Occipital lobe (tissue), 2 donors: ENCODE data around the gene SEPHS1. TPM values are rescaled to one million over a fixed set of nuclear protein-coding genes. Genes with fewer than 3 reads are reported as not detected.

Experiments
- DNase-seq: peaks from one replicate; lab custom pipeline; 2025; lab: John Stamatoyannopoulos, UW
- total RNA-seq: library from RNA; depleted of rRNA; stranded (reverse); fragments of >200 nt; gene quantifications from one replicate; pipeline ENCODE4 v1.2.3, GENCODE V29; 2014

The SEPHS1 gene
- total RNA-seq, 1 donor from 2014 or later = 34.9 TPM

DNA sequence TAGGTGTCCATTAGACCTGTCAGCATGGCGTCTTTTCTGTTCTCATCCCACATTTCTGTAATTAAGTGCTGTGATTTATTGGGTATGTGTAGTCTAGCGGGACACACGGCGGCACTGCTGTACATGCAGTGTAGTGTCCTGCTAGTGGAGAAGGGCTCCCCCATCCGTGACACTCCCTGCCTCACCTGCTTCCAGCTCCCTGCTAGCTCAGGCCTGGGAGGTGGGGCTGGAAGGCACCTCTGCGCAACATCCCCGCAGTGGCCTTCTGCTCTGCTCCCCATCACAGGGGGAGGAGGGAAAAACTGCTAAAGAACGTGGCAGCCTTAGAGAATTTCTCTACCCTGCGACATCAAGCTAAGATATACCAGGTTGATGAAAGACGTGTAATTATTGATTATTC lies 19.5 kb downstream of the SEPHS1 start:
- no peak for DNase-seq

DNA sequence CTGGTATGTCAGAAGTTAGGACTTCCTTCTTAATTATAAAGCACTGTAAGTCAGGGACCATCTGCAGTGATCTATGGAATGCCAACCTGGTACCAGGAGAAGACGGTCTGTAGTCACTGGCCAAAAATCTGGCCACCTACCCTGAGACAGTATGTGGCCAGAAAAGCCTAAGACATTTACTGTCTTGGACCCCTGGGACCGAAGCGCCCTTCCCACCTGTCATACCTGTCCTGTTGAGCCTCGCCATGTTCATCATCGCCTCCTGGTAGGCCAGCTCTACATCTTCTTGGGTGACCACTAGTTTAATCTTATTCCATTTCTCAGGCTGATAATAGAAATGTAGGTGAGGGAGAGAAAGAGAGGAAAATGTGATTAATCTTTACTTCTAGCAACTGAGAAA lies 20.0 kb downstream of the SEPHS1 start:
- no peak for DNase-seq

- DNase-seq = no peak
Measured at GRCh38 chr10:13327534-13327933, 20.6 kb downstream of the SEPHS1 start.

DNA sequence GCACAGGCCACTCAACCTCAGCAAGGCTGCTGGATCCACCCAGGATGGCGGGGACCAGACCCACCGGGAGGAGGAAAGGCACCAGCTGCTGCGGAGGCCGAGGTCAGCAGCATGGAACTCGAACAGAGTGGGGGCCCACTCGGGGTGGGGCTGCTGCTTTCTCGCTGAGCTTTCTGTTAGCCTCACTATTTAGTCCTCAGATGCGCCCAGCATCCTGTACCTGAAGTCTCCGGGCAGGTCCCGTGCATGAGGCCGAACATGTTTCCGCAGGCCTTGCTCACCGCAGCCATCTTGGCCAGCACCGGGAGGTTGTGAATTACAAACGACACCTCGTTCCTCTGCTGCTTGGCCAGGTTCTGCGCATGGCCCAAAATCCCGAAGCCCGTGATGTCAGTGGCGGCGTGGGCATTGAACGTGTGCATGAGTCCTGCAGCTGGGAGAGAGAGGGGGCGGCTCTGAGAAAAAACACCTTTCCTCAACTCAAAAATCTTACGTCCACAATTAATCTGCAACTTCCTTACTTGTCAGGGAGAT lies 25.4 kb downstream of the SEPHS1 start:
- no peak for DNase-seq

DNA sequence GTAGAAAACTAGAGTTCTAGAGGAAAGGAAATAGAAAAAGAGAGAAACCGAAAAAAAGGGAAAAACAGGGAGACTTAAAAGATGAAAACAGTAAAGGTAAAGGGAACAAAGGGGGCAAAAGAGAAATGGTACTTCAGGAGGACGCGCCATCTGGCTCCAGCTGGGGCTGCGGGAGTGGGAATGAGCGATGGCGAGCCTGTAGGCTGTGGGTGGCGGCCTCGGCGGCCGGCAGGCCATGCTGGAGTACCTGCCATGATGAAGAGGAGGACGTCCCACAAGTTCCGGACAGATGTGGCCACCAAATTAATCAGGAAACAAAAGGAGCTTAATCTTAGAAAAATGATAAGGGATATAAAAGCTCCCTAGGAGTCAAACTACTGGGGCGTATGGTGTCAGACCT lies 26.5 kb downstream of the SEPHS1 start:
- no peak for DNase-seq

- no peak for DNase-seq
Measured at GRCh38 chr10:13319166-13319565, 28.9 kb downstream of the SEPHS1 start.

GRCh38 chr10:13317474-13317873 lies 30.6 kb downstream of the SEPHS1 start:
- no peak for DNase-seq

- no peak for DNase-seq
Measured at GRCh38 chr10:13316635-13317311, 31.3 kb downstream of the SEPHS1 start.

- no peak for DNase-seq
Measured at GRCh38 chr10:13315361-13315760, 32.7 kb downstream of the SEPHS1 start.

- no peak for DNase-seq
Measured at GRCh38 chr10:13311177-13311575, 36.9 kb downstream of the SEPHS1 start.

DNA sequence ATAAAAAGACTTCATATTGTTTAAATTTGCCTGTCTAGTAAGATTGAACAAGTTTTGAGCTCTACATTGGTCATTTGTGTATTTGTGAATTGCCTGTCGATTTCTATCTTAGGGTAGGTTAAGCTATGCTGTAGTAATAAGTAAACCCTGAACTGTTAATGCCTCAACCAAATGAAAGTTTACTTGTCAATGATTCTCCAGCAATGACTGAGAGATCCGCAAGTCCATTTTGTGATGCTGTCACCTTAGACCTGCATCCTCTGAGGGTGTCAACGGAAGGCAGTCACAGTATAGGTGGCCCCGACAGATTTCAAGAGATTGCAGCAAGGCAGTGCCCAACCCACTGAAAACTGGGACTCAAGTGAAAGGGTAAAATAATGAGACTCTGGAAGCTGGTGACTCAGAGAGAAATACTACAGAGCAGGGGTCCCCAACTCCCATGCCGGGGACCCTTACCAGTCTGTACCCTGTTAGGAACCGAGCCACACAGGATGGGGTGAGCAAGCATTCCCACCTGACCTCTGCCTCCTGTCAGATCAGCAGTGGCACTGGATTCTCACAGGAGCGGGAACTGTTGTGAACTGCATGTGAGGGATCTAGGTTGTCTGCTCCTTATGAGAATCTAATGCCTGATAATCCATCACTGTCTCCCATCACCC lies 37.4 kb downstream of the SEPHS1 start:
- DNase-seq = no peak

DNA sequence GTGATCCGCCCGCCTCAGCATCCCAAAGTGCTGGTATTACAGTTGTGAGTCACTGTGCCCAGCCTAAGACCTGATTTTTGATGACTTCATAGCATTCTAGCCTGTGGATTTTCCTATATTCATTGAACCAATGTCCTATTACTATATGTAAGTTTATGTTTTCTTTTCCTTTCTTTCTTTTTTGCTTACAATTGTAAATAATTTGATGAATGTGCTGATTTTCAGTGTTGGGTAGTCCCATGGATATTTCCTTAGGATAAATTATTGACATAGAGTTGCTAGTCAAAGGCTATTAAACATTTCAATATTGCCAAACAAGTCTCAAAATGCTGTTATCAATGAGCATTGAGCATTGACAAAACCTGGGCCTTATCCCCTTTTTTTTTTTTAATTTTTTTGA lies 38.3 kb downstream of the SEPHS1 start:
- no peak for DNase-seq

- no peak for DNase-seq
Measured at GRCh38 chr10:13308096-13308495, 40.0 kb downstream of the SEPHS1 start.

DNA sequence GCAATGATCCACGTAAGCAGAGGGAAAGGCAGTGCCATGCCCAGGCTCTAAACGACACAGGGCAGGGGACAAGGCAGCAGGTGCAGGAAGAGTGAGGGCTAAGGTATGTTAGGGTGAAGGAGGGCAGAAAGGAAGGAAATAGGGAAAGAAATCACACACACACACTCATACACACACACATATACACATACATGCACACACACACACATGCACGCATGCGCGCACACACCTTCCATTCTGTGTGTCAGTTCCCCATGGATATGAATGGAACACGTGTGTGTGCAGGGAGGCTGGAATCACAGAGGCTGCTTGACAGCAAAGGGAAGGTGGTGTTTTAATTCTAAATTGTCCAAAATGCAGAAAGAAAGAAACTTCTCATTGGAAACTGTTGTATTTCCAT lies 42.0 kb downstream of the SEPHS1 start:
- DNase-seq = no peak

DNA sequence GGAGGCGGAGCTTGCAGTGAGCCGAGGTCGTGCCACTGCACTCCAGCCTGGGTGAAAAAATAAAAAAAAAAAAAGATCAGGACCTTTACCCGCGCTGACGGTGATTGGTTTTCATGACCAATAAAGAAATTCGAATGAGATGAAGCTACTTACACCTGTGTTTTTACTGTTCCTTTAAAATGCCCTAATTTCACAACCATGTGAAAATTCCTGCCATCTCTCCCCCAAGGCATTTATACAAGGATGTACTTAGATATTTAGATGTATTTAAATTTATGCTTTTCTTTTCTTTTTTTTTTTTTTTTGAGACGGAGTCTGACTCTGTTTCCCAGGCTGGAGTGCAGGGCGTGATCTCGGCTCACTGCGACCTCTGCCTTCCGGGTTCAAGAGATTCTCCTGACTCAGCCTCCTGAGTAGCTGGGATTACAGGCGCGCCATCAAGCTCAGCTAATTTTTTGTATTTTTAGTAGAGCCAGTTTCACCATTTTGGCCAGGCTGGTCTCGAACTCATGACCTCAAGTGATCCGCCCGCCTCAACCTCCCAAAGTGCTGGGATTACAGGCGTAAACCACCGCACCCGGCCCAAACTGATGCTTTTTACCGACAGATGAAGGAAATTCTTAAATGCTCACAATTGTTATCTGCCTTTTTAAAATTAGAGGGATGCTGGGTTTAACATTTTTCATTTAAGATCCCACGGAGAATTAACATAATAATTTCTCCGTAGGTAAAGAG lies 45.1 kb downstream of the SEPHS1 start:
- no peak for DNase-seq

- DNase-seq = peak; percentile 84
Measured at GRCh38 chr10:13299437-13300287, 48.4 kb downstream of the SEPHS1 start, which contains the start of gene PHYH. Gene PHYH (minus strand): TSS chr10:13300064. CDS start chr10:13300042, 22 bp downstream.

GRCh38 chr10:13298748-13299436 lies 49.2 kb downstream of the SEPHS1 start:
- DNase-seq = no peak

DNA sequence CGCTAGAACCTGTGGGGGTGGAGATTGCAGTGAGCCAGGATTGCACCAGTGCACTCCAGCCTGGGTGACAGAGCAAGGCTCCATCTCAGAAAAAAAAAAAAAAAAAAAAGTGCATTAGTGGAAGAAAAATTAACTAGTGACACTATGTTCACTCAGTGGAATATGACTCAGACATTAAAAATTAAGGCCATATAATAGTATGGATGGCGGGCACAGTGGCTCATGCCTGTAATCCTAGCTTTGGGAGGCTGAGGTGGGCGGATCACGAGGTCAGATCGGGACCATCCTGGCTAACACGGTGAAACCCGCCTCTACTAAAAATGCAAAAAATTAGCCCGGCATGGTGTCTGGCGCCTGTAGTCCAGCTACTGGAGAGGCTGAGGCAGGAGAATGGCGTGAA lies 51.6 kb downstream of the SEPHS1 start:
- no peak for DNase-seq

DNA sequence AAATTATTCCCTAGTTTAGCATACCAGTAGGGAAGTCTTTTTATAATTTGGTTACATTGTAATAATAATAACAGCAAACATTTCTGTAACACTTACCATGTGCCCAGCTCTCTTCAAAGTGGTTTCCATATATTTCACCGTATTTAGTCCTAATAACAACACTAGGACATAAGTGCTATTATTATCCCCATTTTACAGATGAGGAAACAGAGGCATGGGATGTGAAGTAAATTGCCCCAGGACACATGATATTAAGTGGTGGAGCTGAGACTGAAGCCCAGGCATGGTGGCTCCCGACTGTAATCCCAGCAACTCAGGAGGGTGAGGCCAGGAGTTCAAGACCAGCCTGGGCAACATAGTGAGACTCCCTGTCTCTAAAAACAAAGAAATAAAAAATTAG lies 53.3 kb downstream of the SEPHS1 start:
- DNase-seq = no peak

DNA sequence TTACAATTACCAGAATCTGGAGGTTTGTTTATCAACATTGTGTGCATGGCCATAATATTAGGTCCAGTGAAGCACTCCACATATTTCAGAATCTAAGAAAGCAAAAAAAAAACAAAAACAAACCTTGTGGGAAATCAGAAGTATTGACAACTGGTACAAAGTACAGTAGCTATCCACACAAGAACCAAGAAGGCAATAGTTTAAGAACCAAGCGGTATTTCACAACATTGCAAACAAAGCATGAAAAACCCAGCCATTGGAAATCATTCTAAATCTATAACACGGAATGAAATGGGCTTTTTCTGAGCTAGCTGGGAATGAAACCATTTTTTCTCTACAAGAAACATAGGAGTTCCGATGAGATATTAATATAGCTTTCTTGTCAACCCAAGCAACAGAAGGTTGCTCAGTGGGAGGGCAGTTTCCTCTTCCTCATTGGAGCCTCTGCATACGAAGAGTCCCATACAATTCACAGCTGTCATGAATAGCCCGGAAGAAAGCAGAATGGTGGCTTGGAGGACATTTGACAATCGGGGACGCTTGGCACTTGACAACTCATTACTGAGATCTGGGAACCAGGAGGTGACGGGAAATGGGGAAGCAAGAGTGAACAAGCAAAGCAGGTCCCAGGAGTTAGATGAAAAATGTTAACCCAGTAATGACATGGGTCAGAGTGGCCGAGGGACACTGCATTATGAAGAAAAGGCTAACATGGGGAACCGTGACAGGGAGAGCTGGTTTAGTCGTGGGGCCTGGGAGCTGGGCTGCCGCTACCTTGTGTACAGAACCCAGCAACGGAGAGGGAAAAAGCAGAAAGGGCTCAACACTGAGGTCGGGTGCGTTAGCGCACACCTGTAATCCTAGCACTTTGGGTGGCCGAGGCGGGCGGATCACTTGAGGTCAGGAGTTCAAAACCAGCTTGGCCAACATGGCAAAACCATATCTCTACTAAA lies 56.0 kb downstream of the SEPHS1 start:
- DNase-seq = no peak
